Activated CD4-positive, CD25-positive, alpha-beta regulatory T cell treated with anti-CD3 and anti-CD28 coated beads, Interleukin-2, amount 50 U/mL, for 72 hours (primary cell): Measurements from ENCODE around the gene PEX6.
"Not testable (repeated sequence)": the region's sequence is repeated elsewhere in the genome, so short reads cannot be mapped to it uniquely, and the experiment has no call there.

ENCODE experiments used
- DNase-seq: peaks from one replicate; pipeline ENCODE4 v3.0.0; 2021

The PEX6 gene

DNA sequence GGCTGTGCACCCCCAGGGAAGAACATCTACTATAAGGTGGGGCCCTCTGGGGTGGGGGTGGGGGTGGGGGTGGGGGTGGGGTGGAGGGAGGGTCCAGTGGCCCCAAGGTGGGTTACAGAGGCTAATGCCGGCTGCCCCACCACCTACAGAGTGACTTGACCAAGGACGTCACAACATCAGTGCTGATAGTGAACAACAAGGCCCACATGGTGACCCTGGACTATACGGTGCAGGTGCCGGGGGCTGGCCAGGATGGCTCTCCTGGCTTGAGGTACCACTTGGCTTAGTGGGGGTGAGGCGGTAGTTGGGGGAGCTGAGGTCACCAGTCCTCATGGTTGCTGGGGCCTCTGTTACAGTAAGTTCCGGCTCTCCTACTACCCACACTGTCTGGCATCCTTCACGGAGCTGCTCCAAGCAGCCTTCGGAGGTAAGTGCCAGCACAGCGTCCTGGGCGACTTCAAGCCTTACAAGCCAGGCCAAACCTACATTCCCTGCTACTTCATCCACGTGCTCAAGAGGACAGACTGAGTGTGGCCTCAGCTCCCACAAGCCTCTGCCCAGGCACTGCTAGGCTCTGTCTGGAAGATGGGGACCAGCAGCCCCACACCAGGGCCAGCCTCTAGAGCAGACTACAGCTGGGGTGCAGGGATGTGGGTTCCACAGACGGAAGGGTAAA is 15.7 kb downstream of the PEX6 start:
- no peak for DNase-seq

GRCh38 chr6:42962502-42963178 is 16.3 kb downstream of the PEX6 start:
- no peak for DNase-seq

DNA sequence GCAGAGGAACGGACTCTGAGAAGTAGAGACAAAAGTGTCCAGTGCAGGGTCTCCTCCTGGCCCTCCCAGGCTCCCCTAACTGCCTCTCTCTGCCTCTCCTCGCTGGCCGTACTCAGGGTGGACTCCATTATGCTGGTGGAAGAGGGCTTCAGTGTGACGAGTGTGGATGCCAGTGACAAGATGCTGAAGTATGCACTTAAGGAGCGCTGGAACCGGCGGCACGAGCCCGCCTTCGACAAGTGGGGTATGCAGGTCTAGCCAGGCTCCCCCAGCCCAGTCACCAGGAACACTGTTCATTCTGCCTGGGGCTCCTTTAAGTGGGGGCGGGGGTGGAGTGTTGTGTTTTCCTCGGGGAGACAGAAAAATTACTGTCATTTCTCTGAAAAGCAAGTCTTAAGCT is 16.9 kb downstream of the PEX6 start:
- no peak for DNase-seq

DNA sequence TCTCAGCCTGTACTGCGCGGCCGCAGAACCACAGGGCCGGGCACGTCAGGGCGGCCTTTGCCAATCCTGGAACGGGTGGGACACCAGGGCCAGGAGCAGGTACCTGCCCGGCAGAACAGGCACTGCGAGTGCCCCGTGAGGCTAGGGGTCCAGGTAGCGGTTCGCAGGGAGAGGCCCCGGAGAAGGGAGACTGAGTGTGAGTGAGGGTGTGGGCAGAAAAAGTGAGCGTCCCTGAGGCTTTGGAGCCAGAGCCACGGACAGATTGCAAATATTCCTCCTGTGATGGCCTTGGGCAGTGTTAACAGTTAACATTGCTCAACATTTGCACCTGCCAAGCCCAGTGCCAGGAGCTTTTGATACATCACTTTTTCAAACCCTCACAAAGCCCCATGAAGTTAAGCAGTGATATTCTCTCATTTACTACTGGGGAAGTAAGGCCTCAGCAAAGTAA is 17.9 kb downstream of the PEX6 start:
- DNase-seq, result no peak

DNA sequence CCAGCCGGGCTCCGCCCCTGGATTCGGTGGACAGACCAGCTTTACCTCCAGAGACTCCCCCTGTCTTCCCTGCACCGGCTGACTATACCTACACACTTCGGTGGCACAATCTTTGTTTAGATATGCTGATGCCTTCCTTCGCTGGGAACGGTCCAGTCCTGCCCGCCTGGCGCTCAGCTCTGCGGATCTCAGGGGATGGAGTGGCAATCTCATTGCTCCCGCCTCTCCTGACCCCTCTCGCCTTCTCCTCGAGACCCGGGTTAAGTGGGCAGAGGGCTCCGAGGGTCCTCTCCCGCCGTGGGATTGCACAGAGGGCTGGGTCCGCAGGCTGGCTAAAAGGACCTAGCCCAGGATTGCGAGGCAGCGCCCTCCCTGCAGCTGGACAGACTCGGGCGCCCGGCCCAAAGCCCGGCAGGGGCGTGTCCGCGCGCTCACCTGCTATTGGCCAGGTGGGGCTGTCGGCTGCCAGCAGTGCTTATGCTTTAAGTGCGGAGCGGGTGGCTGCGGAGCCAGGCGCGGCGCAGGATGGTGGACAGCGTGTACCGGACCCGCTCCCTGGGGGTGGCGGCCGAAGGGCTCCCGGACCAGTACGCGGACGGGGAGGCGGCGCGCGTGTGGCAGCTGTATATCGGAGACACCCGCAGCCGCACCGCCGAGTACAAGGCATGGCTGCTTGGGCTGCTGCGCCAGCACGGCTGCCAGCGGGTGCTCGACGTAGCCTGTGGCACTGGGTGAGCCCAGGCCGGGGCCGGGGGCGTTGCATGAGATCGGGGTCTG is 18.6 kb downstream of the PEX6 start, which contains the start of gene GNMT:
TSS of gene GNMT (plus strand) at position 512 of the 777 bp plus-strand sequence. CDS start at position 526, 14 bp downstream.
- peak; percentile 47 for DNase-seq

GRCh38 chr6:42959917-42960242 is 19.1 kb downstream of the PEX6 start:
- no peak for DNase-seq

- no peak for DNase-seq
Observed at GRCh38 chr6:42958125-42958524, 20.9 kb downstream of the PEX6 start.

- not testable (repeated sequence) for DNase-seq
Observed at GRCh38 chr6:42954405-42954804, 24.6 kb downstream of the PEX6 start.

GRCh38 chr6:42952389-42952788 is 26.6 kb downstream of the PEX6 start:
- no peak for DNase-seq

- no peak for DNase-seq
Observed at GRCh38 chr6:42947950-42948349, 31.0 kb downstream of the PEX6 start.

- DNase-seq, result no peak
Observed at GRCh38 chr6:42942444-42942843, 36.5 kb downstream of the PEX6 start.

- DNase-seq, result not testable (repeated sequence)
Observed at GRCh38 chr6:42941356-42941755, 37.6 kb downstream of the PEX6 start.

- no peak for DNase-seq
Observed at GRCh38 chr6:42940493-42941045, 38.4 kb downstream of the PEX6 start.

- no peak for DNase-seq
Observed at GRCh38 chr6:42939810-42940167, 39.2 kb downstream of the PEX6 start.

DNA sequence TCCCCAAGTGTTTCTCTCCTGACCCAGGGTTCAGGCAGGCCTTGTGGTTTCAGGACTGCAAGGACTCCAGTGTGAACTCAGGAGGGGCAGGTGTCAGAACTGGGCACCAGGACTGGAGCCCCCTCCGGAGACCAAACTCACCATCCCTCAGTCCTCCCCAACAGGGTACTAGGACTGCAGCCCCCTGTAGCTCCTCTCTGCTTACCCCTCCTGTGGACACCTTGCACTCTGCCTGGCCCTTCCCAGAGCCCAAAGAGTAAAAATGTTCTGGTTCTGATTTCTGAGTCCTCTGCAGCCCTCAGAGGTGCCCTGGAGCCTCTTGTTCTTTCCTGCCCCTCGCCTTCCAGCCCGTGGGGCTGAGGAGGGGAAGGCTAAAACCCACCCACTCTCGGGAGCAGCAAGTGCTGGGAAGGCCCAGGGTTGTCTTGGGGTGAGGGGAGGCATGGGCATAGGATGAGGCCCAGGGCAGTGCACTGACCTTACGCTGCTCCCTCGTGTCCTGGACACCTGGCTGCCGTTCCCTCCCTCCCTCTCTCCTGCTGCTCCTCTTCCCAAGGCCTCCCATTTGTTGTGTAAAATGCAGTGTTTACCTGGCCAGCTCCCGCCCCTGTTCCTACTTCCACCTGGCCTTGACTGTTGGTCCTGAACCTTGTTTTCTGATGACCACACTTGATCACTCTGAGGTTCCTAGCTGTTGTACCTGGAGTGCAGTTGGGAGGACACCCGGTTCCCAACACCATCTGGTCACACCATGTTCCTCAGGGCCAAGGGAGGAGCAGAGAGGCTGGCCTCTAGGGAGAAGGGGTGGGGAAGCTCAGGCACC is 39.8 kb downstream of the PEX6 start:
- DNase-seq, result no peak

- no peak for DNase-seq
Observed at GRCh38 chr6:42938428-42938796, 40.6 kb downstream of the PEX6 start.

DNA sequence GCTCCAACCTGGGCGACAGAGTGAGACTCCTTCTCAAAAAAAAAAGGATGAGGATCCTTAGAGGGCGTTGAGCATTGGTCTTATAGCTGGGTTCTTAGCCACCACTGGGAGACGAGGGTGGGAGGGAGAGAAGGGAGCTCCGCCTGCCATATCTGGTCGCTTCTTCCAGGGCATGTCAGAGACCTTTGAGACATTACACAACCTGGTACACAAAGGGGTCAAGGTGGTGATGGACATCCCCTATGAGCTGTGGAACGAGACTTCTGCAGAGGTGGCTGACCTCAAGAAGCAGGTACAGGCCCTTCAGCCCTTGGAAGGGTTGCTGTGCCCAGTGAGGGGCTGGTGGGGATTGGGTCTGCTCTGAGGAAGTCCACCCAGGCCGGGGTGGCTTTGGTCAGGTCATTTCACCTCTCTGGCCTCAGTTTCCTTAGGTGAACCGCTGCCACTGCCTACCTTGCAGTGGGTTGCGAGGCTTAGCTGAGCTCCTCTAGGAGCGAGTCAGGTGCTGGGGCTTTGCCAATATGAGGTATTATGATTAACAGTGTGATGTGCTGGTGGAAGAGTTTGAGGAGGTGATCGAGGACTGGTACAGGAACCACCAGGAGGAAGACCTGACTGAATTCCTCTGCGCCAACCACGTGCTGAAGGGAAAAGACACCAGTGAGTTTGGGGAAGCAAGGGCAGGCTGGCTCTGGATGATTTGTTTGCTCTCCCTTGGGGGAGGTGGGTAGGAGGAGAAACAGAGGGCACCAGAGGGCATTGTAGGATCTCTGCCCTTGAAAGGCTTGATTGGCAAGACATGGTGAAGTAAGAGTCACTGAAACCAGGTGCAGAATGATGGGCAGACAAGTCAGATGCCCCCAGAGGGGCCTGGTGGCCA is 41.2 kb downstream of the PEX6 start:
- no peak for DNase-seq

DNA sequence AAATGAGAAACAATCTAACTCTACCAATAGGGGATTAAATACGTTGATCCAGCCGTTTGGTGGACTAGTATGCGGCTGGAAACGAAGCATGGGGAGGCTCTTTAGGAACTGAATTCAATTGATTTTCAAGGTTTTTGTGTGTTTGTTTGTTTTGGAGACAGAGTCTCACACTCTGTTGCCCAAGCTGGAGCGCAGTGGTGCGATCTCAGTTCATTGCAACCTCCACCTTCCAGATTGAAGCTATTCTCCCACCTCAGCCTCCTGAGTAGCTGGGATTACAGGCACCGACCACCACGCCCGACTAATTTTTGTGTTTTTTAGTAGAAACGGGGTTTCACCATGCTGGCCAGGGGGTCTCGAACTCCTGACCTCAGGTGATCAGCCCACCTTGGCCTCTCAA is 42.6 kb downstream of the PEX6 start:
- no peak for DNase-seq

DNA sequence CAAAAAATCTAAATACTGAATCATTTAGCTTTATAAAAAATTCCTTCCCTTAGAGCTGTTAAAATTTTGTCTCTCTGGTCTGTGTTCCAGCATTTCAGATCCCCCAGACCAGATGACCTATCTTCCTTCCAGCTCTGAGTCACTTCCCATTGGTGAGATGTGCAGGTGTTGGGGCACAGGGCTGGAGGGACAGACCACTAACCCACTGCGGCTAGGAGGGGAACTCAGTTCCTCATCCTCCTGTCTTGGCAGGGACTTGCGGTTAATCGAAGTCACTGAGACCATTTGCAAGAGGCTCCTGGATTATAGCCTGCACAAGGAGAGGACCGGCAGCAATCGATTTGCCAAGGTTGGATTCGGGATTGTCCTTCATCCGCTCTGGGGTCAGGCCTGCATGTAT is 43.7 kb downstream of the PEX6 start:
- DNase-seq, result no peak

- DNase-seq, result no peak
Observed at GRCh38 chr6:42933205-42933604, 45.8 kb downstream of the PEX6 start.

GRCh38 chr6:42932412-42932811 is 46.6 kb downstream of the PEX6 start:
- DNase-seq, result no peak

- DNase-seq, result no peak
Observed at GRCh38 chr6:42929821-42930360, 49.1 kb downstream of the PEX6 start.
